H9 (cell line): ENCODE measurements around the gene TMEM117. TPM values are rescaled to one million over a fixed set of nuclear protein-coding genes. Genes with fewer than 3 reads are reported as not detected.

ENCODE experiments used
- DNase-seq: peaks from one replicate; pipeline ENCODE4 v3.0.0-alpha.2; 2017
- H2AFZ ChIP-seq: one replicate; pipeline ENCODE4 v1.6.1; 2013; ENCODE audit warnings: mild to moderate bottlenecking, low read length, control low read depth, moderate library complexity
- H2AK5ac ChIP-seq: 2 replicates; pipeline ENCODE4 v1.6.1; 2013; ENCODE audit warnings: low read length, control low read depth, mixed read lengths; ENCODE audit not compliant: insufficient read length
- H2BK120ac ChIP-seq: one replicate; pipeline ENCODE4 v1.6.1; 2013; ENCODE audit warnings: low read depth, mild to moderate bottlenecking, low read length, control low read depth, inconsistent platforms; ENCODE audit not compliant: poor library complexity, severe bottlenecking
- H2BK12ac ChIP-seq: 2 replicates; pipeline ENCODE4 v1.6.1; 2013; ENCODE audit warnings: low read length, control low read depth, mixed read lengths, low read depth; ENCODE audit not compliant: insufficient read length
- H2BK15ac ChIP-seq: 2 replicates; pipeline ENCODE4 v1.6.1; 2013; ENCODE audit warnings: low read depth, low read length, control low read depth
- H2BK20ac ChIP-seq: one replicate; pipeline ENCODE4 v1.6.1; 2013; ENCODE audit warnings: low read depth, mild to moderate bottlenecking, low read length, control low read depth, inconsistent platforms; ENCODE audit not compliant: poor library complexity, severe bottlenecking
- H2BK5ac ChIP-seq: 2 replicates; pipeline ENCODE4 v1.6.1; 2013; ENCODE audit warnings: low read length, control low read depth, mixed read lengths; ENCODE audit not compliant: insufficient read length
- H3K14ac ChIP-seq: 2 replicates; pipeline ENCODE4 v1.6.1; 2013; ENCODE audit warnings: low read length, control low read depth; ENCODE audit not compliant: insufficient read depth
- H3K18ac ChIP-seq: 2 replicates; pipeline ENCODE4 v1.6.1; 2013; ENCODE audit warnings: low read depth, mild to moderate bottlenecking, mixed read lengths, low read length, control low read depth; ENCODE audit not compliant: insufficient read length
- H3K23ac ChIP-seq: 2 replicates; pipeline ENCODE4 v1.6.1; 2013; ENCODE audit warnings: low read length, control low read depth, mixed read lengths, low read depth; ENCODE audit not compliant: insufficient read length
- H3K23me2 ChIP-seq: 2 replicates; pipeline ENCODE4 v1.6.1; 2013; ENCODE audit warnings: low read depth, mild to moderate bottlenecking, mixed read lengths, low read length, control low read depth; ENCODE audit not compliant: insufficient read length, poor library complexity, severe bottlenecking
- H3K27ac ChIP-seq: 2 replicates; pipeline ENCODE4 v1.5.1; 2013; ENCODE audit warnings: low read length, control low read depth, mixed read lengths, low read depth; ENCODE audit not compliant: insufficient read length
- H3K27me3 ChIP-seq: 2 replicates; pipeline ENCODE4 v1.6.1; 2013; ENCODE audit warnings: low read length, control low read depth, inconsistent platforms; ENCODE audit not compliant: insufficient read depth
- H3K4ac ChIP-seq: 2 replicates; pipeline ENCODE4 v1.6.1; 2013; ENCODE audit warnings: low read depth, mild to moderate bottlenecking, control low read depth, inconsistent platforms, low read length, moderate library complexity
- H3K4me1 ChIP-seq: 2 replicates; pipeline ENCODE4 v1.6.1; 2013; ENCODE audit warnings: low read length, control low read depth, inconsistent platforms; ENCODE audit not compliant: insufficient read depth
- H3K4me2 ChIP-seq: 2 replicates; pipeline ENCODE4 v1.6.1; 2013; ENCODE audit warnings: low read length, control low read depth, mixed read lengths; ENCODE audit not compliant: insufficient read length, insufficient read depth
- H3K56ac ChIP-seq: 2 replicates; pipeline ENCODE4 v1.6.1; 2013; ENCODE audit warnings: low read depth, mild to moderate bottlenecking, mixed read lengths, low read length, control low read depth; ENCODE audit not compliant: insufficient read length
- H3K79me1 ChIP-seq: 2 replicates; pipeline ENCODE4 v1.6.1; 2013; ENCODE audit warnings: low read depth, mild to moderate bottlenecking, moderate library complexity, low read length, control low read depth, inconsistent platforms; ENCODE audit not compliant: insufficient read depth, poor library complexity, severe bottlenecking
- H3K79me2 ChIP-seq: 2 replicates; pipeline ENCODE4 v1.6.1; 2013; ENCODE audit warnings: low read length, control low read depth, inconsistent platforms; ENCODE audit not compliant: insufficient read depth
- H3K9ac ChIP-seq: 2 replicates; pipeline ENCODE4 v1.6.1; 2013; ENCODE audit warnings: low read length, control low read depth, mixed read lengths; ENCODE audit not compliant: insufficient read length; ENCODE audit errors: extremely low read depth
- H3K9me3 ChIP-seq: one replicate; pipeline ENCODE4 v1.6.1; 2013; ENCODE audit warnings: low read depth, low read length, inconsistent platforms; ENCODE audit not compliant: control insufficient read depth
- H3T11ph ChIP-seq: one replicate; pipeline ENCODE4 v1.6.1; 2013; ENCODE audit warnings: mild to moderate bottlenecking, low read length, control low read depth, inconsistent platforms
- H4K20me1 ChIP-seq: one replicate; pipeline ENCODE4 v1.6.1; 2013; ENCODE audit not compliant: control insufficient read depth, insufficient read length, insufficient read depth
- H4K5ac ChIP-seq: 2 replicates; pipeline ENCODE4 v1.6.1; 2013; ENCODE audit warnings: low read depth, mild to moderate bottlenecking, mixed read lengths, low read length, control low read depth; ENCODE audit not compliant: insufficient read length
- H4K8ac ChIP-seq: replicated peaks from 2 replicates; pipeline ENCODE4 v1.6.1; 2013; ENCODE audit warnings: low read length, control low read depth, mixed read lengths, low read depth; ENCODE audit not compliant: insufficient read length
- H4K91ac ChIP-seq: 2 replicates; pipeline ENCODE4 v1.6.1; 2013; ENCODE audit warnings: low read depth, mild to moderate bottlenecking, moderate library complexity, mixed read lengths, low read length, control low read depth; ENCODE audit not compliant: insufficient read length
- H3K27ac Mint-ChIP-seq, 3 experiments: 2 replicates in 2 of 3; 3 replicates in 1 of 3; pipeline ENCODE4 v1.8.0; 2020 to 2021; ENCODE audit warnings: mixed read lengths in 3 of 3, mild to moderate bottlenecking in 1 of 3, moderate library complexity in 1 of 3
- H3K27me3 Mint-ChIP-seq: 2 replicates; pipeline ENCODE4 v1.8.0; 2021; ENCODE audit warnings: low read depth, mild to moderate bottlenecking, moderate library complexity, mixed read lengths
- H3K36me3 Mint-ChIP-seq, 3 experiments: 2 replicates in 2 of 3; 3 replicates in 1 of 3; pipeline ENCODE4 v1.8.0; 2020 to 2021; ENCODE audit warnings: low read depth in 3 of 3, mixed read lengths in 3 of 3; ENCODE audit not compliant: insufficient read depth in 1 of 3
- H3K4me1 Mint-ChIP-seq, 2 experiments: 2 replicates each; pipeline ENCODE4 v1.8.0; 2020; ENCODE audit warnings: mixed read lengths in 2 of 2
- H3K4me3 Mint-ChIP-seq, 2 experiments: 2 replicates in 1 of 2; 3 replicates in 1 of 2; pipeline ENCODE4 v1.8.0; 2020 to 2021; ENCODE audit warnings: mild to moderate bottlenecking in 2 of 2, mixed read lengths in 2 of 2, moderate library complexity in 1 of 2
- H3K9me3 Mint-ChIP-seq, 2 experiments: 2 replicates in 1 of 2; 3 replicates in 1 of 2; pipeline ENCODE4 v1.8.0; 2020; ENCODE audit warnings: mild to moderate bottlenecking in 2 of 2, mixed read lengths in 2 of 2, moderate library complexity in 1 of 2
- WGBS: extraction: QIAGEN DNeasy Blood & Tissue Kit; methylation state at CpG from one replicate; pipeline ENCODE4 v1.1.7; 2013; ENCODE audit warnings: missing lambda C conversion rate, low lambda C conversion rate, mixed read lengths; ENCODE audit not compliant: insufficient read length; ENCODE audit errors: extremely low coverage; 5-methylcytosine and 5-hydroxymethylcytosine counted together
- total RNA-seq: library from RNA; stranded (reverse); gene quantifications from 2 replicates; pipeline ENCODE4 v1.2.1, GENCODE V29; 2021
- TF ChIP-seq, protein P1 (sequence below): fragments of 200-600 bp; sonication (generic); conservative IDR thresholded peaks from 3 replicates; pipeline ENCODE4 v1.8.0; 2021; ENCODE audit warnings: antibody characterized with exemption, mild to moderate bottlenecking

Gene TMEM117
- total RNA-seq, 1 experiment from 2014 or later, result 1.7 TPM

DNA sequence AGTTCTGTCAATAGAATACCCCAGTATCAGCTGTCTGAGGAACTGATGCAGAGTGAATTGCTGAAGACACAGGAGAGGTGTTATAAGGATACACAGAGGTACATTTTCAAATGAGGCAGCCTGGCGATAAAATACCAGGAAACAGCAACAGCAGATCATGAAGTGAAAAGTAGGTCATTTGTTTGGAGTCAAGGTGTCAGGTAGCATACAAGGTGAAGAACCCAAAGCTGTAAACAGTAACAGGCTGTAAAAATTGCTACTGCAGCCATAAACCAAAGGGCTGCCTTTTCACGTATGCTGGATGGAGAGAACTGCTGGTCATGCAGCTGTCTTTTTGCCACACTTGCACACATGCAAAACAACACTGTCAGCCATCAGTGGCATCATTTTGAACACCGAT is 20.5 kb upstream of the TMEM117 start:
- no peak overlapping the region for H4K91ac ChIP-seq
- Mint-ChIP-seq H3K9me3 (no peaks in the 10 kb centered on the region), H3K4me1 (peaks cover 0 to 3% of the 10 kb centered on the region in 2 experiments; a peak in 1 of 4 replicates), H3K36me3 (no peaks in the 10 kb centered on the region), H3K27me3 (no peaks in the 10 kb centered on the region), H3K4me3 (no peak overlapping the region), H3K27ac (no peak overlapping the region)
- H3K4me2 ChIP-seq, result no peak overlapping the region
- H2BK120ac ChIP-seq, result no peak overlapping the region
- no peaks in the 10 kb centered on the region for H3K79me1 ChIP-seq
- WGBS, result no CpG with 5 or more reads among the region's 3 CpGs
- no peak overlapping the region for H2BK12ac ChIP-seq
- H2AFZ ChIP-seq, result no peak overlapping the region
- no peak overlapping the region for H3K14ac ChIP-seq
- no peak overlapping the region for H4K5ac ChIP-seq
- TF ChIP-seq, protein P1, sequence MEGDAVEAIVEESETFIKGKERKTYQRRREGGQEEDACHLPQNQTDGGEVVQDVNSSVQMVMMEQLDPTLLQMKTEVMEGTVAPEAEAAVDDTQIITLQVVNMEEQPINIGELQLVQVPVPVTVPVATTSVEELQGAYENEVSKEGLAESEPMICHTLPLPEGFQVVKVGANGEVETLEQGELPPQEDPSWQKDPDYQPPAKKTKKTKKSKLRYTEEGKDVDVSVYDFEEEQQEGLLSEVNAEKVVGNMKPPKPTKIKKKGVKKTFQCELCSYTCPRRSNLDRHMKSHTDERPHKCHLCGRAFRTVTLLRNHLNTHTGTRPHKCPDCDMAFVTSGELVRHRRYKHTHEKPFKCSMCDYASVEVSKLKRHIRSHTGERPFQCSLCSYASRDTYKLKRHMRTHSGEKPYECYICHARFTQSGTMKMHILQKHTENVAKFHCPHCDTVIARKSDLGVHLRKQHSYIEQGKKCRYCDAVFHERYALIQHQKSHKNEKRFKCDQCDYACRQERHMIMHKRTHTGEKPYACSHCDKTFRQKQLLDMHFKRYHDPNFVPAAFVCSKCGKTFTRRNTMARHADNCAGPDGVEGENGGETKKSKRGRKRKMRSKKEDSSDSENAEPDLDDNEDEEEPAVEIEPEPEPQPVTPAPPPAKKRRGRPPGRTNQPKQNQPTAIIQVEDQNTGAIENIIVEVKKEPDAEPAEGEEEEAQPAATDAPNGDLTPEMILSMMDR, result no peak
- no peak overlapping the region for H3T11ph ChIP-seq
- H3K4me1 ChIP-seq, result no peaks in the 10 kb centered on the region
- no peak overlapping the region for H3K27ac ChIP-seq
- no peak overlapping the region for H2AK5ac ChIP-seq
- no peak overlapping the region for H2BK15ac ChIP-seq
- no peak overlapping the region for H3K18ac ChIP-seq
- H2BK20ac ChIP-seq, result no peak overlapping the region
- no peak overlapping the region for H3K56ac ChIP-seq
- H4K8ac ChIP-seq, result no peak overlapping the region
- no peak overlapping the region for H2BK5ac ChIP-seq
- no peak for DNase-seq
- H3K23ac ChIP-seq, result no peak overlapping the region
- no peaks in the 10 kb centered on the region for H3K9me3 ChIP-seq
- H4K20me1 ChIP-seq, result no peaks in the 10 kb centered on the region
- H3K27me3 ChIP-seq, result no peaks in the 10 kb centered on the region
- H3K4ac ChIP-seq, result no peak overlapping the region
- H3K79me2 ChIP-seq, result no peaks in the 10 kb centered on the region
- no peak overlapping the region for H3K9ac ChIP-seq
- no peaks in the 10 kb centered on the region for H3K23me2 ChIP-seq
